Endothelial cell of umbilical vein (primary cell): Measurements from ENCODE around the gene RND3. TPM values are rescaled to one million over a fixed set of nuclear protein-coding genes. Genes with fewer than 3 reads are reported as not detected.

ENCODE experiments used
- BruUV-seq: library from RNA; stranded (reverse); fragments of 400-500 nt; replicated peaks from 2 replicates; lab custom pipeline; 2021; lab: Mats Ljungman, UMichigan
- CTCF ChIA-PET: fragments of 300-600, 350-600 bp; sonication (Branson Sonifier 250); formaldehyde crosslinking; loops from one replicate; lab custom pipeline; 2021; ENCODE audit warnings: antibody characterized with exemption, inconsistent platforms; lab: Charles Lee
- POLR2A ChIA-PET: fragments of 300-600, 350-600 bp; sonication (Branson Sonifier 250); formaldehyde crosslinking; loops from one replicate; lab custom pipeline; 2021; ENCODE audit warnings: antibody characterized with exemption, inconsistent platforms; lab: Charles Lee
- DNase-seq: peaks from one replicate; pipeline ENCODE4 v3.0.0-alpha.2; 2011; ENCODE audit warnings: low read depth, low spot score
- FAIRE-seq: peaks from 2 replicates; lab custom pipeline; 2011; peaks lifted over from hg19 to GRCh38; lab: Jason Lieb, UNC
- H2AFZ ChIP-seq: 2 replicates; pipeline ENCODE4 v1.6.0; 2012; ENCODE audit warnings: low read depth, low read length, control low read depth, inconsistent platforms
- H3K27ac ChIP-seq: 2 replicates; pipeline ENCODE4 v1.5.1; 2011; ENCODE audit warnings: low read depth, mild to moderate bottlenecking, control low read depth, low read length, moderate library complexity; ENCODE audit not compliant: insufficient read depth
- H3K27me3 ChIP-seq, 2 experiments: 2 replicates each; pipeline versions ENCODE4 v1.6.0 to v1.6.1; 2011; ENCODE audit warnings: low read length in 2 of 2, mixed read lengths in 1 of 2; ENCODE audit not compliant: control insufficient read depth in 2 of 2, insufficient read depth in 2 of 2
- H3K36me3 ChIP-seq, 2 experiments: 2 replicates in 1 of 2; 3 replicates in 1 of 2; pipeline ENCODE4 v1.5.1; 2011; ENCODE audit warnings: low read length in 2 of 2, mild to moderate bottlenecking in 1 of 2, moderate library complexity in 1 of 2; ENCODE audit not compliant: control insufficient read depth in 2 of 2, insufficient read depth in 2 of 2; ENCODE audit errors: extremely low read depth in 1 of 2
- H3K4me1 ChIP-seq: 3 replicates; pipeline ENCODE4 v1.5.1; 2011; ENCODE audit warnings: mild to moderate bottlenecking, low read length; ENCODE audit not compliant: control insufficient read depth, insufficient read depth; ENCODE audit errors: extremely low read depth
- H3K4me2 ChIP-seq: 2 replicates; pipeline ENCODE4 v1.6.1; 2011; ENCODE audit warnings: low read length, control low read depth, mixed read lengths; ENCODE audit not compliant: insufficient read depth
- H3K4me3 ChIP-seq, 3 experiments: fragments of 200-600 bp in 1 of 3; sonication (generic), shearing (Covaris generic) in 1 of 3; replicated peaks in 1 of 3; 2 replicates each; pipeline ENCODE4 v1.5.1; 2011 to 2016; ENCODE audit warnings: control low read depth in 3 of 3, low read length in 3 of 3, mild to moderate bottlenecking in 2 of 3, inconsistent platforms in 1 of 3, low read depth in 1 of 3, moderate library complexity in 1 of 3; ENCODE audit not compliant: insufficient read depth in 1 of 3
- H3K79me2 ChIP-seq: 2 replicates; pipeline ENCODE4 v1.6.0; 2012; ENCODE audit warnings: low read length, inconsistent platforms; ENCODE audit not compliant: control insufficient read depth, insufficient read depth
- H3K9ac ChIP-seq: replicated peaks from 2 replicates; pipeline ENCODE3; 2011; ENCODE audit warnings: low read length, control low read depth; ENCODE audit not compliant: insufficient read depth; ENCODE audit errors: extremely low read depth
- H3K9me1 ChIP-seq: replicated peaks from 3 replicates; pipeline ENCODE4 v1.6.0; 2011; ENCODE audit warnings: mild to moderate bottlenecking, low read length; ENCODE audit not compliant: control insufficient read depth, insufficient read depth; ENCODE audit errors: extremely low read depth
- H3K9me3 ChIP-seq: replicated peaks from 2 replicates; pipeline ENCODE4 v1.5.1; 2012; ENCODE audit warnings: low read length, inconsistent platforms; ENCODE audit not compliant: control insufficient read depth, insufficient read depth
- H4K20me1 ChIP-seq: replicated peaks from 2 replicates; pipeline ENCODE3; 2011; ENCODE audit warnings: mild to moderate bottlenecking, low read length; ENCODE audit not compliant: control insufficient read depth, insufficient read depth; ENCODE audit errors: extremely low read depth
- EZH2 ChIP-seq: IDR thresholded peaks from 2 replicates; pipeline ENCODE4 v1.6.1; 2012; ENCODE audit warnings: borderline replicate concordance, low read depth, mild to moderate bottlenecking, moderate library complexity, low read length, inconsistent platforms; ENCODE audit not compliant: severe bottlenecking
- FOS ChIP-seq: IDR thresholded peaks from 2 replicates; pipeline ENCODE4 v1.6.1; 2011; ENCODE audit warnings: mild to moderate bottlenecking, low read length, moderate library complexity, borderline replicate concordance; ENCODE audit not compliant: insufficient read depth
- GATA2 ChIP-seq: IDR thresholded peaks from 2 replicates; pipeline ENCODE4 v1.7.0; 2011; ENCODE audit warnings: low read depth, mild to moderate bottlenecking, moderate library complexity, mixed read lengths, low read length; ENCODE audit not compliant: insufficient read length, insufficient read depth
- JUN ChIP-seq: IDR thresholded peaks from 2 replicates; pipeline ENCODE4 v1.6.1; 2011; ENCODE audit warnings: borderline replicate concordance, low read depth; ENCODE audit not compliant: insufficient read length, insufficient read depth
- MAX ChIP-seq: IDR thresholded peaks from 2 replicates; pipeline ENCODE4 v1.6.1; 2011; ENCODE audit not compliant: insufficient read depth, insufficient read length
- MYC ChIP-seq: IDR thresholded peaks from one replicate; pipeline ENCODE4 v1.6.1; 2011; ENCODE audit warnings: mild to moderate bottlenecking, low read depth, low read length
- POLR2A ChIP-seq: IDR thresholded peaks from 2 replicates; pipeline ENCODE4 v1.6.1; 2012; ENCODE audit warnings: low read depth, mild to moderate bottlenecking, control low read depth, low read length
- POLR2AphosphoS5 ChIP-seq: IDR thresholded peaks from 2 replicates; pipeline ENCODE4 v1.6.1; 2012; ENCODE audit warnings: low read depth, mild to moderate bottlenecking, control low read depth, low read length, moderate library complexity; ENCODE audit not compliant: insufficient read depth
- dilution Hi-C: fragments of 300-500 bp; cut with MboI; formaldehyde crosslinking; loops from one replicate; pipeline ENCODE4 v1.15.0; 2019; ENCODE audit warnings: low sequenced_read_pairs; ENCODE audit not compliant: extremely low pct_ligation_motif_present
- intact Hi-C: fragments of 100-400 bp; cut with micrococcal nuclease; formaldehyde crosslinking; loops from one replicate; pipeline ENCODE4 v1.10.0; 2022
- polyA plus RNA-seq, 4 experiments: library from polyadenylated mRNA; depleted of rRNA in 3 of 4; stranded (reverse) in 3 of 4; unstranded in 1 of 4; fragments of >200 nt; gene quantifications; 2 replicates each; pipeline versions ENCODE4 v1.2.1 to v1.2.3, GENCODE V29; 2011 to 2012; ENCODE audit warnings: missing spikeins in 1 of 4
- total RNA-seq: library from RNA; stranded (reverse); gene quantifications from 2 replicates; pipeline ENCODE4 v1.2.3, GENCODE V29; 2021
- TF ChIP-seq, protein P1 (sequence below), 2 donors: IDR thresholded peaks; 1 replicate in 1 of 2; 2 replicates in 1 of 2; pipeline ENCODE4 v1.5.1; 2011; ENCODE audit warnings: low read length in 2 of 2, mild to moderate bottlenecking in 2 of 2, moderate library complexity in 2 of 2, control low read depth in 1 of 2, inconsistent platforms in 1 of 2, low read depth in 1 of 2; ENCODE audit not compliant: insufficient read depth in 1 of 2; ENCODE audit errors: extremely low read depth in 1 of 2

The RND3 gene
- total and polyA plus RNA-seq, 2 donors (not counting 3 experiments of a cell fraction or from before 2014, with no cell fraction given): 53.3 to 158 TPM

DNA sequence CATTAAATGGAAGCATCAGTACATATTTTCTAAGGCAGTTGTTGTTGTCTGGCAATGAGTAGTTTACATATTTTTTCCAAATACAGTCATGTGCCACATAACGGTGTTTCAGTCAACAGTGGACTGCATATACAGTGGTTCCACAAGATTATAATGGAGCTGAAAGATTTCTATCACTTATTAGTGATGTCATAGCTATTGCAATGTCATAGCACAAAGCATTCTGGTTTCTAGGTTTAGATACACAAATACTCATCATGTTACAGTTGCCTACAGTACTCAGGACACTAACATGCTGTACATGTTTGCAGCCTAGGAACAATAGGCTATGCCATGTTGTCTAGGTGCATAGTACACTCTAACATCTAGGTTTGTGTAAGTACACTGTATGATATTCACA is 45.0 kb downstream of the RND3 start:
- H2AFZ ChIP-seq: no peak overlapping the region
- no peak overlapping the region for H3K4me3 ChIP-seq
- POLR2A ChIA-PET: no interaction called here
- intact Hi-C loops: no loop called here
- TF ChIP-seq GATA2 (no peak), POLR2A (no peak), POLR2AphosphoS5 (no peak), FOS (no peak), JUN (no peak), MAX (no peak), MYC (no peak), EZH2 (no peak)
- TF ChIP-seq, protein P1, sequence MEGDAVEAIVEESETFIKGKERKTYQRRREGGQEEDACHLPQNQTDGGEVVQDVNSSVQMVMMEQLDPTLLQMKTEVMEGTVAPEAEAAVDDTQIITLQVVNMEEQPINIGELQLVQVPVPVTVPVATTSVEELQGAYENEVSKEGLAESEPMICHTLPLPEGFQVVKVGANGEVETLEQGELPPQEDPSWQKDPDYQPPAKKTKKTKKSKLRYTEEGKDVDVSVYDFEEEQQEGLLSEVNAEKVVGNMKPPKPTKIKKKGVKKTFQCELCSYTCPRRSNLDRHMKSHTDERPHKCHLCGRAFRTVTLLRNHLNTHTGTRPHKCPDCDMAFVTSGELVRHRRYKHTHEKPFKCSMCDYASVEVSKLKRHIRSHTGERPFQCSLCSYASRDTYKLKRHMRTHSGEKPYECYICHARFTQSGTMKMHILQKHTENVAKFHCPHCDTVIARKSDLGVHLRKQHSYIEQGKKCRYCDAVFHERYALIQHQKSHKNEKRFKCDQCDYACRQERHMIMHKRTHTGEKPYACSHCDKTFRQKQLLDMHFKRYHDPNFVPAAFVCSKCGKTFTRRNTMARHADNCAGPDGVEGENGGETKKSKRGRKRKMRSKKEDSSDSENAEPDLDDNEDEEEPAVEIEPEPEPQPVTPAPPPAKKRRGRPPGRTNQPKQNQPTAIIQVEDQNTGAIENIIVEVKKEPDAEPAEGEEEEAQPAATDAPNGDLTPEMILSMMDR (IDR thresholded peaks at IDR 0.05; ENCODE audit: extremely low read depth in 1 of 2, insufficient read depth in 1 of 2, low read depth in 1 of 2, low read length in 2 of 2): no peak
- H3K4me1 ChIP-seq: no peaks in the 10 kb centered on the region
- dilution Hi-C loops: no loop called here
- no peaks in the 10 kb centered on the region for H3K27me3 ChIP-seq
- no peak overlapping the region for H3K4me2 ChIP-seq
- no peak overlapping the region for H3K27ac ChIP-seq
- no peak overlapping the region for H3K9ac ChIP-seq
- BruUV-seq: no TSS peak
- no peaks in the 10 kb centered on the region for H3K36me3 ChIP-seq
- FAIRE-seq (no peak), DNase-seq (no peak)
- CTCF ChIA-PET: no interaction called here
- no peaks in the 10 kb centered on the region for H3K79me2 ChIP-seq
- no peaks in the 10 kb centered on the region for H4K20me1 ChIP-seq
- no peaks in the 10 kb centered on the region for H3K9me3 ChIP-seq
- H3K9me1 ChIP-seq: no peaks in the 10 kb centered on the region
